ENCODE data around the gene RFX5. TPM values are rescaled to one million over a fixed set of nuclear protein-coding genes. Genes with fewer than 3 reads are reported as not detected.

The RFX5 gene
- total and polyA plus RNA-seq, 9 of the 15 experiments (the other 6 are each of a cell fraction or from before 2014, with no cell fraction given), result 3.8 to 48.2 (median 32.2) TPM

GRCh38 chr1:151311011-151311410, 36.0 kb downstream of the RFX5 start (continued):
- no peak for TF ChIP-seq E2F4 (CRISPR knock-in tag; IDR thresholded peaks at IDR 0.05; ENCODE audit: low read depth)
- peak; percentile 13; the same call in 1 of the 2 replicates for TF ChIP-seq NFE2 (IDR thresholded peaks at IDR 0.05; ENCODE audit: low read depth)
- TF ChIP-seq TCF15 (CRISPR knock-in tag; IDR thresholded peaks at IDR 0.05), result no peak
- TF ChIP-seq ARID3B (CRISPR knock-in tag; IDR thresholded peaks at IDR 0.05; ENCODE audit: borderline replicate concordance), result no peak
- no peak for TF ChIP-seq MTA3 (IDR thresholded peaks at IDR 0.05; ENCODE audit: borderline replicate concordance)
- peak; percentile 10; the same call in 1 of the 2 replicates for TF ChIP-seq REST (IDR thresholded peaks at IDR 0.05; ENCODE audit: borderline replicate concordance)
- TF ChIP-seq REST (CRISPR knock-in tag; IDR thresholded peaks at IDR 0.05; ENCODE audit: low read depth), result no peak
- no peak for TF ChIP-seq ZZZ3 (IDR thresholded peaks at IDR 0.05)
- peak; percentile 38; the same call in 1 of the 2 replicates for TF ChIP-seq ZNF316 (IDR thresholded peaks at IDR 0.05)
- no peak for TF ChIP-seq ZNF165 (CRISPR knock-in tag; IDR thresholded peaks at IDR 0.05; ENCODE audit: borderline replicate concordance)
- TF ChIP-seq ATF1 (CRISPR knock-in tag; IDR thresholded peaks at IDR 0.05), result no peak
- no peak for TF ChIP-seq ATF1 (tag; IDR thresholded peaks at IDR 0.05)
- TF ChIP-seq AFF1 (IDR thresholded peaks at IDR 0.05; ENCODE audit: low read depth in 1 of 2, partially characterized antibody in 2 of 2), result no peak
- TF ChIP-seq SRSF7 (optimal IDR thresholded peaks at IDR 0.05; ENCODE audit: low read depth, low read length), result no peak

Measured in K562 (cell line).